ENCODE measurements around the gene ATAT1.

ATAT1 gene

DNA sequence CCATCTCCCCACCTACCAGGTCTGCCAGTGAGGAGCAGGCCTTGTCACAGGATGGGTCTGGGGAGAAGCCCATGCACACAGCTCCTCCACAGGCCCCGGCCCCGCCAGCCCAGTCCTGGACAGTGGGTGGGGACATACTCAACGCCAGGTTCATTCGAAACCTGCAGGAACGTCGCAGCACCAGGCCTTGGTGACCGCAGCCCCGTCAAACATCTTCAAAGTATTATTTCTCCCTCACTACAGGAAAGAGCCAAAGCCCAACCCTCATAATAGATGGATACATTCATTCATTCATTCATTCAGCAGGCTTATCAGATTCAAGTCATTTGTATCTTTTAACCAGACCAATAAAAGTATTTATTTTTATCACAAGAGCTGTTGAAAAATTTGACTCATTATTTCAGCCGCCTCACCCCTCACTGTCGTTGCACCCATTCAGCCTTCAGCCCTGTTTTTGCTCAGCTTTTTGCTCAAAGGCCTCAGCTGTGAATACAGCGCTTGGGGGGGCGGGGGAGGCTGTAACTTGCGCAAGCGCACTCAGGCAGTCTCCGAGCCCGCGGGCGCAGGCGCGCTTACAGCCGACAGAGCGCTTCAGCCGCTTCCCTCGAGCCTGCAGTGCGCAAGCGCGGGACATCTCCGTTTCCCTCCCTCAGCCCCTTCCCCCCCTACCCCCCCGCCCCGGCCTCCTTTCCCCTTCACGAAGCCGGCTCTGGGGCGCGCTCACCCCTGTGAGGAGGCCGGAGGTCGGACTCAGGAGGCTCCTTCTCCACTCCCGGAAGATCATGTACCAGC is 20.0 kb downstream of the ATAT1 start, which contains the start of gene C6orf136:
TSS of gene C6orf136 (plus strand) at position 684 of the 792 bp plus-strand sequence. CDS start at position 783, 99 bp downstream.
- Mint-ChIP-seq H3K27ac (peak within 1 kb of the TSS; percentile 94 to 96 (median 95)), H3K27me3 (ENCODE audit: low read depth) (no peaks in the 10 kb centered on the region), H3K4me1 (peaks cover 14% of the 10 kb centered on the region), H3K9me3 (no peaks in the 10 kb centered on the region), H3K36me3 (ENCODE audit: low read depth) (peaks cover 48% of the 10 kb centered on the region), H3K4me3 (peak within 1 kb of the TSS; percentile 88 to 98 (median 95))
- TF ChIP-seq CTCF (IDR thresholded peaks at IDR 0.05; ENCODE audit: unreplicated experiment in 3 of 3) = no peak

GRCh38 chr6:30647242-30648116 is 20.8 kb downstream of the ATAT1 start:
- peak overlapping the region; percentile 88 to 98 (median 95) for H3K4me3 Mint-ChIP-seq
- H3K4me1 Mint-ChIP-seq = peaks cover 14% of the 10 kb centered on the region
- no peaks in the 10 kb centered on the region for H3K9me3 Mint-ChIP-seq
- TF ChIP-seq CTCF (IDR thresholded peaks at IDR 0.05; ENCODE audit: unreplicated experiment in 3 of 3) = no peak
- peaks cover 52% of the 10 kb centered on the region for H3K36me3 Mint-ChIP-seq (ENCODE audit: low read depth)
- H3K27me3 Mint-ChIP-seq (ENCODE audit: low read depth) = no peaks in the 10 kb centered on the region
- peak overlapping the region; percentile 94 to 96 (median 95) for H3K27ac Mint-ChIP-seq

GRCh38 chr6:30651143-30651542 is 24.5 kb downstream of the ATAT1 start:
- TF ChIP-seq CTCF (IDR thresholded peaks at IDR 0.05; ENCODE audit: unreplicated experiment in 3 of 3) = no peak
- H3K27me3 Mint-ChIP-seq (ENCODE audit: low read depth) = no peaks in the 10 kb centered on the region
- H3K4me1 Mint-ChIP-seq = peaks cover 12% of the 10 kb centered on the region
- H3K27ac Mint-ChIP-seq = peak overlapping the region in 1 of 3 experiments; percentile 3
- H3K4me3 Mint-ChIP-seq = peak overlapping the region in 1 of 3 experiments; percentile 53
- no peaks in the 10 kb centered on the region for H3K9me3 Mint-ChIP-seq
- peaks cover 41% of the 10 kb centered on the region for H3K36me3 Mint-ChIP-seq (ENCODE audit: low read depth)

- H3K27ac Mint-ChIP-seq = no peak overlapping the region
- H3K4me1 Mint-ChIP-seq = no peaks in the 10 kb centered on the region
- no peak for TF ChIP-seq CTCF (IDR thresholded peaks at IDR 0.05; ENCODE audit: unreplicated experiment in 3 of 3)
- peaks cover 62% of the 10 kb centered on the region for H3K36me3 Mint-ChIP-seq (ENCODE audit: low read depth)
- H3K4me3 Mint-ChIP-seq = no peak overlapping the region
- H3K9me3 Mint-ChIP-seq = no peaks in the 10 kb centered on the region
- H3K27me3 Mint-ChIP-seq (ENCODE audit: low read depth) = no peaks in the 10 kb centered on the region
These were observed 28.4 kb downstream of the ATAT1 start for GRCh38 chr6:30654798-30655742.

GRCh38 chr6:30655743-30656094 is 29.0 kb downstream of the ATAT1 start:
- Mint-ChIP-seq H3K9me3 (no peaks in the 10 kb centered on the region), H3K4me1 (no peaks in the 10 kb centered on the region), H3K4me3 (no peak overlapping the region), H3K27ac (no peak overlapping the region), H3K36me3 (ENCODE audit: low read depth) (peaks cover 66% of the 10 kb centered on the region), H3K27me3 (ENCODE audit: low read depth) (no peaks in the 10 kb centered on the region)
- no peak for TF ChIP-seq CTCF (IDR thresholded peaks at IDR 0.05; ENCODE audit: unreplicated experiment in 3 of 3)

Measured in nephron (organoid).